H7 (cell line): Measurements from ENCODE around the gene MSI2. TPM values are rescaled to one million over a fixed set of nuclear protein-coding genes. Genes with fewer than 3 reads are reported as not detected.

Source experiments
- DNase-seq: peaks from one replicate; pipeline ENCODE4 v3.0.0; 2012
- H3K27me3 ChIP-seq: 2 replicates; pipeline ENCODE4 v1.6.0; 2011; ENCODE audit warnings: mild to moderate bottlenecking, low read length; ENCODE audit not compliant: control insufficient read depth, insufficient read depth
- H3K36me3 ChIP-seq: replicated peaks from 2 replicates; pipeline ENCODE4 v1.5.1; 2011; ENCODE audit warnings: low read length; ENCODE audit not compliant: control insufficient read depth, insufficient read depth
- H3K4me3 ChIP-seq: 2 replicates; pipeline ENCODE4 v1.5.1; 2011; ENCODE audit warnings: low read depth, mild to moderate bottlenecking, control low read depth, low read length, moderate library complexity; ENCODE audit not compliant: insufficient read depth
- total RNA-seq: library from RNA; depleted of rRNA; stranded (reverse); fragments of >200 nt; shearing (Covaris generic); gene quantifications from 2 replicates; pipeline ENCODE4 v1.2.3, GENCODE V29; 2014

The MSI2 gene
- total RNA-seq, 1 experiment from 2014 or later: 31.0 TPM

GRCh38 chr17:57557834-57558681 is 301.7 kb downstream of the MSI2 start:
- Histone ChIP-seq H3K36me3 (no peaks in the 10 kb centered on the region), H3K4me3 (no peak overlapping the region), H3K27me3 (no peaks in the 10 kb centered on the region)
- DNase-seq: no peak

DNA sequence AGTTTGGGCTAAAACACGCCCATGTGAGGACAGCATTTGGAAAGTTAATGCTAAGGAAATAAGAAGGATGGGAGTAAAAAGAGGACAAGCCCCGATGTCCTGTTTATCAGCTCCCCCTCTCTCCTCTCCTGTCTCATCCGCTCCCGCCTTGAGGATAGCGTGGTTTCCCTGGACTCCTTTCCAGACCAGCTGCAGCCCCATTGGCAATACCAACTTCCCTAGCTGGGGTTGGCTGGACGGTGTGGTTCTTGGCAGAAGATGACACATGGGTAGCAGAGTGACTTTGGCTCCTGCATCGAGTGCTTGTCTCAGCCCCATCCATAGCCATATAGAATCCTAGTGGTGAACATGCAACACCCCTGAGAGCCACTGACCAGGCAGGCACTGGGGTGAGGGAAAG is 302.9 kb downstream of the MSI2 start:
- no peaks in the 10 kb centered on the region for H3K36me3 ChIP-seq
- H3K4me3 ChIP-seq: no peak overlapping the region
- DNase-seq: no peak
- no peaks in the 10 kb centered on the region for H3K27me3 ChIP-seq

DNA sequence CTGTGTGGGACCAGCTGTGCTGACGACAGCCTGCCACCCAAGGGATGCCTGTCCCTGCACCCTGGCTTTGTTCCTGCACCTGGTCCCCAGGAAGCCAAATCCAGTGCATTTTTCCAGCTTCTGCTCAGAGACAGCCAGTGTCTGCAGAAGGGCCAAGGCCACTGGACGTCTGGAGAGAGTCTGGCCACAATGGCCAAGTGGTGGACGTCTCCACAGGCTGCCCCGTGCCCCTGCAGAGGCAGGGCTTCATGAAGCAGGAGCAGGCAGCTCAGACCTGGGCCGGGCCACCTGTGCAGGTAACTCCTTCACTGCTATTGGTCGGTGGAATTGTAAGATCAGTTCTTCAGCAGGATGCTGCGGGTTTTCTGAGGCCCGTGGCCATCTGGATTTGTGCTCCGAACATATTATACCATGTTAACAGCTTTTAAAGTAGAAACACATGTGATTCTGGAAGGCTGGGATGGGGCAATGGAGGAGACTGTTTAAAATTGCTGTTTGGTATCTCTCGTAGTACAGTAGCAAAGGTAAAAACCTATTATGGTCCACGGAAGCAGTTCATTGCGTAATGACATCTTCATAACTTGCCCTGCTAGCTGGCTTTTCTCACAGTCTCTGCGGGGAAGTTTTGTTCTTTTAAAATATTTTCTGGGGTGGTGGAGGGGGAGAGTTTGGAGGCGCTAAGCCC is 303.5 kb downstream of the MSI2 start:
- no peaks in the 10 kb centered on the region for H3K36me3 ChIP-seq

DNA sequence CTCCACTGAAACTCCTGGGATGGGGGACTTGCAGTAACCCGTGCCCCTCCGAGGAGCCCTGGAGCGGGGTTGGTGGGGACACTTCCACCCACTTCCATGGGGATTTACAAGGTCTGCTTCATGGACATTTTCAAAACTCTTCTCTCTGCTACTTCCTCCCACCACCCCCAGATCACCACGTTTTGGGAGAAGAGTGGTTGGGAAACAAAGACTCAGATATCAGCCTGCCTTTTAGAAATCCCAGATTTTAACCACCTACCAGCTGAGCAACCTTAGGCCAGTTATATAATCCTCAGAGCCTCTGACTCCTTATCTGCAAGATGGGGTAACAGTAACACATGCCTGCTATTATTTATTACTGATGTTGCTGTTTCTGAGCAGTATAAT is 304.0 kb downstream of the MSI2 start:
- DNase-seq: no peak
- no peaks in the 10 kb centered on the region for H3K36me3 ChIP-seq
- no peak overlapping the region for H3K4me3 ChIP-seq
- H3K27me3 ChIP-seq: no peaks in the 10 kb centered on the region

More for the DNA sequence above, 303.5 kb downstream of the MSI2 start:
- H3K4me3 ChIP-seq: no peak overlapping the region
- H3K27me3 ChIP-seq: no peaks in the 10 kb centered on the region
- no peak for DNase-seq

DNA sequence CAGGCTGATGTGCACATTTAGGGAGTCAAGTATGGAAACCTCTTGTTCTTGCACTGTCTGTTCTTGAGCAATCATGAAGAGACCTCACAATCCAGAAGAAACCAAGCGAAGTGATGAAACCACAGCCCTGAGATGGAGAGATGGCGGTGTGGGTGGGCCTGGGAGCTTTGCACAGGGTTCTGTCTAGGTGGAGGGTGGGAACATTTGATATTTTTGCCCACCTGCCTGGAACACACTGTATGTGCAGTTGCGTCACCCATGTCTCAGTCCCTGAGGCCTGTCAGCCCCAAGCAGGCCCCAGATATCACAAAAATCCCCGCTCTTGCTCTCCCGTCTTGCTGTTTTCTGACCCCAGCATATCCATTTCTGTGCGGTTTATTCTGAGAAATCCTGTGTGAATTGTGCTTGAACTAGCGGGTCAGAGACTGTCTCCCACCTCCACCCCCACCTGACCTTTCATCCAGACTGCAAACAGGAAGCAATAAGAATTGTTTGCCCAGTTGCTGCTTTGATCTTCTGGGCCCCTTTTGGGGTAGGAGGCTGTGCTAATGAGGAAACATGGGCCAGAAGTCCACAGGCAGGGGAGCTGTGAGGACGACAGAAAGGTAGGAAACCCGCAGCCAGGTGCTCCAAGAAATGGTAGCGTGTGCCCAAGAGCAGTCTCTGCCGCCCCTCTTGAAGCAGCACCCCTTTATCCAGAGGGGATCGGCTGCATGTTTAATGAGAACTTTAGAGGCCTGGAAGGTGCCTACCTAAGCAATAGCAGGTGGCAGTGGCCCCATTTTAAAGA is 304.9 kb downstream of the MSI2 start:
- DNase-seq: no peak
- H3K27me3 ChIP-seq: no peaks in the 10 kb centered on the region
- H3K36me3 ChIP-seq: no peaks in the 10 kb centered on the region
- no peak overlapping the region for H3K4me3 ChIP-seq

GRCh38 chr17:57562184-57562698 is 305.9 kb downstream of the MSI2 start:
- Histone ChIP-seq H3K36me3 (no peaks in the 10 kb centered on the region), H3K4me3 (no peak overlapping the region), H3K27me3 (no peaks in the 10 kb centered on the region)
- no peak for DNase-seq

GRCh38 chr17:57563958-57564357 is 307.6 kb downstream of the MSI2 start:
- no peaks in the 10 kb centered on the region for H3K36me3 ChIP-seq
- no peak for DNase-seq
- H3K4me3 ChIP-seq: no peak overlapping the region
- H3K27me3 ChIP-seq: no peaks in the 10 kb centered on the region

- H3K27me3 ChIP-seq: no peaks in the 10 kb centered on the region
- no peak for DNase-seq
- no peaks in the 10 kb centered on the region for H3K36me3 ChIP-seq
- H3K4me3 ChIP-seq: no peak overlapping the region
Observed at GRCh38 chr17:57565176-57565575, 308.9 kb downstream of the MSI2 start.

DNA sequence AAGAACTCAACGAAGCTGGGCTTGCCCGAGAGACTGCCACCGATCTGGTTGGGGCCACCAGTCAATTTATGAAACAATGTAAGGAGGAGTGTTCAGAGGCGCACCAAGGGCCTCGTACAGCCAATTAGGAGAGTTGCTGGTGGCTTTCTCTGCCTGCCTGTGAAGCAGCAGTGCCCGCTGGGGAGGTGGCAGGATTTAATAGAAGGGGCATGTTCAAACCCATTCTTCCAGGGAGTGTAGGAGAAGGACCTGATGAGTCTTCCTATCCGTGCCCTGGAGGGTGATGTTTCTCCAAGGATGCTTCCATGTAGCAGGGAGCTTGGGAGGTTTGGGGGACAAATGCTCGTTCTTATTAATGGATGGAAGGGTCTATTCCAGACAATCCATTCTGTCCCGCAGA is 310.4 kb downstream of the MSI2 start:
- no peak overlapping the region for H3K4me3 ChIP-seq
- no peak for DNase-seq
- H3K27me3 ChIP-seq: no peaks in the 10 kb centered on the region
- no peaks in the 10 kb centered on the region for H3K36me3 ChIP-seq

GRCh38 chr17:57567251-57567650 is 310.9 kb downstream of the MSI2 start:
- H3K27me3 ChIP-seq: no peaks in the 10 kb centered on the region
- H3K36me3 ChIP-seq: no peaks in the 10 kb centered on the region
- no peak for DNase-seq
- H3K4me3 ChIP-seq: no peak overlapping the region

DNA sequence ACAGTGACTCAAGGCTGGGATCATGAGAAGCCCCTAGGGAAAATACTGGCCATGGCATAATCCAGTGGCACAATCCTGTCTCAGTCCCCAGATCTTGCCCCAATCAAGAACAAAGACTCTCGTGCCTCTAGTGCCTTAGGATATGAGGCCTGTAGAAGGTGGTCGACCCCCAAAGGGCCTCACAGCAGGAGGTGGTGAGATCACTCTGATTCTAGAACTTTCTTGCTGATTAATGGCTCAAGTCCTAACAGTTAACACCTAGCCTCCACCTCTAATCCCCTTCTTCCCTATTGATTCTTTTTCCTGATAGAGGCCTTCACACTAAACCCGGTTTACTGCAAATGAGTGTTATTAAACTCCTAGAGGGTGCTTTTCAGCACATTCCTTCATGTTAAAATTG is 312.0 kb downstream of the MSI2 start:
- no peaks in the 10 kb centered on the region for H3K27me3 ChIP-seq
- DNase-seq: no peak
- H3K4me3 ChIP-seq: no peak overlapping the region
- no peaks in the 10 kb centered on the region for H3K36me3 ChIP-seq

DNA sequence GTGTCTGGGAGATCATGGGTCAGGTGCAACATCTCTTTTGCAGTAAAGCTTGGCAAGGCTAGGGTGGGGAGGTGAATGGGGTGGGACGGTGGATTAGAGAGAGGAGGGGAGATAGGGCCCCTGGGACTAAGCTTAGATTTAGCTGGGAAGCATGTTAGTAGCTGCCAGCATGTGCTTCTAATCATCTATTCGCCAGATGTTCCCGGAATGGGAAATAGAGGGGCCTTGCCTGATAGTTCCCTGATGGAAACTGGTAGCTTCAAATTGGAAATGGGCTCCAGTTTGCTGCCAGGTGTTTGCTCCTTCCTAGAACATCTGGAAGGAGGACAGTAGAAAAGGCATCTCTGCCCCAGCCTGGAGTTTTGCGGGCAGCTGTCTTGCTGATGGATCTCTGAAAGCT is 312.7 kb downstream of the MSI2 start:
- no peaks in the 10 kb centered on the region for H3K27me3 ChIP-seq
- no peak for DNase-seq
- H3K4me3 ChIP-seq: no peak overlapping the region
- H3K36me3 ChIP-seq: no peaks in the 10 kb centered on the region

- H3K27me3 ChIP-seq: no peaks in the 10 kb centered on the region
Observed at GRCh38 chr17:57569853-57570252, 313.5 kb downstream of the MSI2 start.

GRCh38 chr17:57570724-57571344 is 314.5 kb downstream of the MSI2 start:
- H3K27me3 ChIP-seq: no peaks in the 10 kb centered on the region
- H3K4me3 ChIP-seq: no peak overlapping the region
- DNase-seq: no peak

More at GRCh38 chr17:57569853-57570252, 313.5 kb downstream of the MSI2 start:
- DNase-seq: no peak
- H3K4me3 ChIP-seq: no peak overlapping the region
- H3K36me3 ChIP-seq: no peaks in the 10 kb centered on the region

More at GRCh38 chr17:57570724-57571344, 314.5 kb downstream of the MSI2 start:
- no peaks in the 10 kb centered on the region for H3K36me3 ChIP-seq
